H9 (cell line): ENCODE measurements around the gene LRRC27. TPM values are rescaled to one million over a fixed set of nuclear protein-coding genes. Genes with fewer than 3 reads are reported as not detected.

Source experiments
- DNase-seq: peaks from one replicate; pipeline ENCODE4 v3.0.0-alpha.2; 2017
- H2AFZ ChIP-seq: one replicate; pipeline ENCODE4 v1.6.1; 2013; ENCODE audit warnings: mild to moderate bottlenecking, low read length, control low read depth, moderate library complexity
- H2AK5ac ChIP-seq: 2 replicates; pipeline ENCODE4 v1.6.1; 2013; ENCODE audit warnings: low read length, control low read depth, mixed read lengths; ENCODE audit not compliant: insufficient read length
- H2BK120ac ChIP-seq: one replicate; pipeline ENCODE4 v1.6.1; 2013; ENCODE audit warnings: low read depth, mild to moderate bottlenecking, low read length, control low read depth, inconsistent platforms; ENCODE audit not compliant: poor library complexity, severe bottlenecking
- H2BK12ac ChIP-seq: 2 replicates; pipeline ENCODE4 v1.6.1; 2013; ENCODE audit warnings: low read length, control low read depth, mixed read lengths, low read depth; ENCODE audit not compliant: insufficient read length
- H2BK15ac ChIP-seq: 2 replicates; pipeline ENCODE4 v1.6.1; 2013; ENCODE audit warnings: low read depth, low read length, control low read depth
- H2BK20ac ChIP-seq: one replicate; pipeline ENCODE4 v1.6.1; 2013; ENCODE audit warnings: low read depth, mild to moderate bottlenecking, low read length, control low read depth, inconsistent platforms; ENCODE audit not compliant: poor library complexity, severe bottlenecking
- H2BK5ac ChIP-seq: 2 replicates; pipeline ENCODE4 v1.6.1; 2013; ENCODE audit warnings: low read length, control low read depth, mixed read lengths; ENCODE audit not compliant: insufficient read length
- H3K14ac ChIP-seq: 2 replicates; pipeline ENCODE4 v1.6.1; 2013; ENCODE audit warnings: low read length, control low read depth; ENCODE audit not compliant: insufficient read depth
- H3K18ac ChIP-seq: 2 replicates; pipeline ENCODE4 v1.6.1; 2013; ENCODE audit warnings: low read depth, mild to moderate bottlenecking, mixed read lengths, low read length, control low read depth; ENCODE audit not compliant: insufficient read length
- H3K23ac ChIP-seq: 2 replicates; pipeline ENCODE4 v1.6.1; 2013; ENCODE audit warnings: low read length, control low read depth, mixed read lengths, low read depth; ENCODE audit not compliant: insufficient read length
- H3K23me2 ChIP-seq: 2 replicates; pipeline ENCODE4 v1.6.1; 2013; ENCODE audit warnings: low read depth, mild to moderate bottlenecking, mixed read lengths, low read length, control low read depth; ENCODE audit not compliant: insufficient read length, poor library complexity, severe bottlenecking
- H3K27ac ChIP-seq: 2 replicates; pipeline ENCODE4 v1.5.1; 2013; ENCODE audit warnings: low read length, control low read depth, mixed read lengths, low read depth; ENCODE audit not compliant: insufficient read length
- H3K27me3 ChIP-seq: 2 replicates; pipeline ENCODE4 v1.6.1; 2013; ENCODE audit warnings: low read length, control low read depth, inconsistent platforms; ENCODE audit not compliant: insufficient read depth
- H3K4ac ChIP-seq: 2 replicates; pipeline ENCODE4 v1.6.1; 2013; ENCODE audit warnings: low read depth, mild to moderate bottlenecking, control low read depth, inconsistent platforms, low read length, moderate library complexity
- H3K4me1 ChIP-seq: 2 replicates; pipeline ENCODE4 v1.6.1; 2013; ENCODE audit warnings: low read length, control low read depth, inconsistent platforms; ENCODE audit not compliant: insufficient read depth
- H3K4me2 ChIP-seq: 2 replicates; pipeline ENCODE4 v1.6.1; 2013; ENCODE audit warnings: low read length, control low read depth, mixed read lengths; ENCODE audit not compliant: insufficient read length, insufficient read depth
- H3K56ac ChIP-seq: 2 replicates; pipeline ENCODE4 v1.6.1; 2013; ENCODE audit warnings: low read depth, mild to moderate bottlenecking, mixed read lengths, low read length, control low read depth; ENCODE audit not compliant: insufficient read length
- H3K79me1 ChIP-seq: 2 replicates; pipeline ENCODE4 v1.6.1; 2013; ENCODE audit warnings: low read depth, mild to moderate bottlenecking, moderate library complexity, low read length, control low read depth, inconsistent platforms; ENCODE audit not compliant: insufficient read depth, poor library complexity, severe bottlenecking
- H3K79me2 ChIP-seq: 2 replicates; pipeline ENCODE4 v1.6.1; 2013; ENCODE audit warnings: low read length, control low read depth, inconsistent platforms; ENCODE audit not compliant: insufficient read depth
- H3K9ac ChIP-seq: 2 replicates; pipeline ENCODE4 v1.6.1; 2013; ENCODE audit warnings: low read length, control low read depth, mixed read lengths; ENCODE audit not compliant: insufficient read length; ENCODE audit errors: extremely low read depth
- H3K9me3 ChIP-seq: one replicate; pipeline ENCODE4 v1.6.1; 2013; ENCODE audit warnings: low read depth, low read length, inconsistent platforms; ENCODE audit not compliant: control insufficient read depth
- H3T11ph ChIP-seq: one replicate; pipeline ENCODE4 v1.6.1; 2013; ENCODE audit warnings: mild to moderate bottlenecking, low read length, control low read depth, inconsistent platforms
- H4K20me1 ChIP-seq: one replicate; pipeline ENCODE4 v1.6.1; 2013; ENCODE audit not compliant: control insufficient read depth, insufficient read length, insufficient read depth
- H4K5ac ChIP-seq: 2 replicates; pipeline ENCODE4 v1.6.1; 2013; ENCODE audit warnings: low read depth, mild to moderate bottlenecking, mixed read lengths, low read length, control low read depth; ENCODE audit not compliant: insufficient read length
- H4K8ac ChIP-seq: replicated peaks from 2 replicates; pipeline ENCODE4 v1.6.1; 2013; ENCODE audit warnings: low read length, control low read depth, mixed read lengths, low read depth; ENCODE audit not compliant: insufficient read length
- H4K91ac ChIP-seq: 2 replicates; pipeline ENCODE4 v1.6.1; 2013; ENCODE audit warnings: low read depth, mild to moderate bottlenecking, moderate library complexity, mixed read lengths, low read length, control low read depth; ENCODE audit not compliant: insufficient read length
- H3K27ac Mint-ChIP-seq, 3 experiments: 2 replicates in 2 of 3; 3 replicates in 1 of 3; pipeline ENCODE4 v1.8.0; 2020 to 2021; ENCODE audit warnings: mixed read lengths in 3 of 3, mild to moderate bottlenecking in 1 of 3, moderate library complexity in 1 of 3
- H3K27me3 Mint-ChIP-seq: 2 replicates; pipeline ENCODE4 v1.8.0; 2021; ENCODE audit warnings: low read depth, mild to moderate bottlenecking, moderate library complexity, mixed read lengths
- H3K36me3 Mint-ChIP-seq, 3 experiments: 2 replicates in 2 of 3; 3 replicates in 1 of 3; pipeline ENCODE4 v1.8.0; 2020 to 2021; ENCODE audit warnings: low read depth in 3 of 3, mixed read lengths in 3 of 3; ENCODE audit not compliant: insufficient read depth in 1 of 3
- H3K4me1 Mint-ChIP-seq, 2 experiments: 2 replicates each; pipeline ENCODE4 v1.8.0; 2020; ENCODE audit warnings: mixed read lengths in 2 of 2
- H3K4me3 Mint-ChIP-seq, 2 experiments: 2 replicates in 1 of 2; 3 replicates in 1 of 2; pipeline ENCODE4 v1.8.0; 2020 to 2021; ENCODE audit warnings: mild to moderate bottlenecking in 2 of 2, mixed read lengths in 2 of 2, moderate library complexity in 1 of 2
- H3K9me3 Mint-ChIP-seq, 2 experiments: 2 replicates in 1 of 2; 3 replicates in 1 of 2; pipeline ENCODE4 v1.8.0; 2020; ENCODE audit warnings: mild to moderate bottlenecking in 2 of 2, mixed read lengths in 2 of 2, moderate library complexity in 1 of 2
- WGBS: extraction: QIAGEN DNeasy Blood & Tissue Kit; methylation state at CpG from one replicate; pipeline ENCODE4 v1.1.7; 2013; ENCODE audit warnings: missing lambda C conversion rate, low lambda C conversion rate, mixed read lengths; ENCODE audit not compliant: insufficient read length; ENCODE audit errors: extremely low coverage; 5-methylcytosine and 5-hydroxymethylcytosine counted together
- total RNA-seq: library from RNA; stranded (reverse); gene quantifications from 2 replicates; pipeline ENCODE4 v1.2.1, GENCODE V29; 2021
- TF ChIP-seq, protein P1 (sequence below): fragments of 200-600 bp; sonication (generic); conservative IDR thresholded peaks from 3 replicates; pipeline ENCODE4 v1.8.0; 2021; ENCODE audit warnings: antibody characterized with exemption, mild to moderate bottlenecking

The LRRC27 gene
- total RNA-seq, 1 experiment from 2014 or later: 2.7 TPM

GRCh38 chr10:132305654-132306342 lies 26.2 kb upstream of the LRRC27 start:
- Histone ChIP-seq H2BK5ac (no peak overlapping the region), H3K9ac (no peak overlapping the region), H3K23ac (no peak overlapping the region), H2BK12ac (no peak overlapping the region), H4K20me1 (peaks cover 4% of the 10 kb centered on the region), H3K23me2 (peaks cover 11% of the 10 kb centered on the region), H3K4me1 (no peaks in the 10 kb centered on the region), H4K5ac (no peak overlapping the region), H3K79me2 (no peaks in the 10 kb centered on the region), H2BK20ac (no peak overlapping the region), H3K79me1 (no peaks in the 10 kb centered on the region), H3K4me2 (no peak overlapping the region), H4K91ac (no peak overlapping the region), H4K8ac (no peak overlapping the region), H3K27me3 (peaks cover 16% of the 10 kb centered on the region; the same call in 1 of the 2 replicates), H3K9me3 (peaks cover 8% of the 10 kb centered on the region), H3K27ac (no peak overlapping the region), H3K56ac (no peak overlapping the region), H3K14ac (no peak overlapping the region), H2BK120ac (no peak overlapping the region), H2AFZ (no peak overlapping the region), H2AK5ac (no peak overlapping the region), H3K18ac (no peak overlapping the region), H2BK15ac (no peak overlapping the region), H3T11ph (no peak overlapping the region), H3K4ac (no peak overlapping the region)
- Mint-ChIP-seq H3K4me1 (peaks cover 9 to 17% of the 10 kb centered on the region in 2 experiments), H3K9me3 (peaks cover 14 to 17% of the 10 kb centered on the region in 2 experiments), H3K36me3 (peaks cover 11 to 17% (median 11%) of the 10 kb centered on the region in 3 experiments), H3K27me3 (peaks cover 62% of the 10 kb centered on the region), H3K27ac (no peak overlapping the region; a peak in 1 of 7 replicates), H3K4me3 (peak overlapping the region; percentile 27 to 30; a peak in 4 of 5 replicates)
- DNase-seq: no peak
- TF ChIP-seq, protein P1, sequence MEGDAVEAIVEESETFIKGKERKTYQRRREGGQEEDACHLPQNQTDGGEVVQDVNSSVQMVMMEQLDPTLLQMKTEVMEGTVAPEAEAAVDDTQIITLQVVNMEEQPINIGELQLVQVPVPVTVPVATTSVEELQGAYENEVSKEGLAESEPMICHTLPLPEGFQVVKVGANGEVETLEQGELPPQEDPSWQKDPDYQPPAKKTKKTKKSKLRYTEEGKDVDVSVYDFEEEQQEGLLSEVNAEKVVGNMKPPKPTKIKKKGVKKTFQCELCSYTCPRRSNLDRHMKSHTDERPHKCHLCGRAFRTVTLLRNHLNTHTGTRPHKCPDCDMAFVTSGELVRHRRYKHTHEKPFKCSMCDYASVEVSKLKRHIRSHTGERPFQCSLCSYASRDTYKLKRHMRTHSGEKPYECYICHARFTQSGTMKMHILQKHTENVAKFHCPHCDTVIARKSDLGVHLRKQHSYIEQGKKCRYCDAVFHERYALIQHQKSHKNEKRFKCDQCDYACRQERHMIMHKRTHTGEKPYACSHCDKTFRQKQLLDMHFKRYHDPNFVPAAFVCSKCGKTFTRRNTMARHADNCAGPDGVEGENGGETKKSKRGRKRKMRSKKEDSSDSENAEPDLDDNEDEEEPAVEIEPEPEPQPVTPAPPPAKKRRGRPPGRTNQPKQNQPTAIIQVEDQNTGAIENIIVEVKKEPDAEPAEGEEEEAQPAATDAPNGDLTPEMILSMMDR: no peak
- WGBS: no CpG with 5 or more reads among the region's 22 CpGs
